Measurements from ENCODE around the gene LSM14B.

GRCh38 chr20:62143081-62143956 lies 21.0 kb downstream of the LSM14B start, which contains the start of the genes PSMA7 and SS18L1:
- TF ChIP-seq CTCF (conservative IDR thresholded peaks at IDR 0.05; ENCODE audit: low read depth, low read length) (no peak), EZH2 (IDR thresholded peaks at IDR 0.05; ENCODE audit: borderline replicate concordance, low read depth, low read length, poor library complexity, severe bottlenecking) (no peak)
